ENCODE data around the gene PAPPA2.

PAPPA2 gene

DNA sequence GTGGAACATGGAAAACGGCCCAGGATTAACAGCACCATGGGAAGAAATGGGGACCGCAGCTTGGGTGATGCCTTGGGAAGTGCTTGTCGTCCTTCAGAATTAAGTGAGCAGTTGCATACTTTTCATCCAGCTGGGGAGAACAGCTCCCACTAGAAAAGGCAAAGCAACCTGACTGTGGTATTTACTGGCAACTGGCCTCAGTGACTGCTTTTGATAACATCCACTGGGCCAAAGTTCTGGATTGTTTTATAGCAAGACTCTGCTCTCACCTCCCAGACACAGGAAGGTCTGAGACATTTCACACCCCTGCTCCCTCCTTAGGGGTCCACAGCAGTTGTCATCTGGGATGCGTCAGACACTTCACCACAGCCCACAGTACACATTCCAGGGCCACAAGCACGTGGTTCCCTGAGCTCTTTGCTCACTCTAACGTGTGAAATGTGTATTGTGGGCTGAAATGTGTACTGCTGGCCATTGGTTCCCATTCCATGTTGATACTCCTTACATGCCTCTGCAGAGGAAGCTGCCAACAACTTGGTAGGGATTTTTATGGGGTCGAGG lies 6.6 kb downstream of the PAPPA2 start:
- DNase-seq (ENCODE audit: extremely low read depth, low read depth) = no peak
- TF ChIP-seq, protein P1, sequence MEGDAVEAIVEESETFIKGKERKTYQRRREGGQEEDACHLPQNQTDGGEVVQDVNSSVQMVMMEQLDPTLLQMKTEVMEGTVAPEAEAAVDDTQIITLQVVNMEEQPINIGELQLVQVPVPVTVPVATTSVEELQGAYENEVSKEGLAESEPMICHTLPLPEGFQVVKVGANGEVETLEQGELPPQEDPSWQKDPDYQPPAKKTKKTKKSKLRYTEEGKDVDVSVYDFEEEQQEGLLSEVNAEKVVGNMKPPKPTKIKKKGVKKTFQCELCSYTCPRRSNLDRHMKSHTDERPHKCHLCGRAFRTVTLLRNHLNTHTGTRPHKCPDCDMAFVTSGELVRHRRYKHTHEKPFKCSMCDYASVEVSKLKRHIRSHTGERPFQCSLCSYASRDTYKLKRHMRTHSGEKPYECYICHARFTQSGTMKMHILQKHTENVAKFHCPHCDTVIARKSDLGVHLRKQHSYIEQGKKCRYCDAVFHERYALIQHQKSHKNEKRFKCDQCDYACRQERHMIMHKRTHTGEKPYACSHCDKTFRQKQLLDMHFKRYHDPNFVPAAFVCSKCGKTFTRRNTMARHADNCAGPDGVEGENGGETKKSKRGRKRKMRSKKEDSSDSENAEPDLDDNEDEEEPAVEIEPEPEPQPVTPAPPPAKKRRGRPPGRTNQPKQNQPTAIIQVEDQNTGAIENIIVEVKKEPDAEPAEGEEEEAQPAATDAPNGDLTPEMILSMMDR (IDR thresholded peaks at IDR 0.05; ENCODE audit: low read depth, low read length) = no peak

DNA sequence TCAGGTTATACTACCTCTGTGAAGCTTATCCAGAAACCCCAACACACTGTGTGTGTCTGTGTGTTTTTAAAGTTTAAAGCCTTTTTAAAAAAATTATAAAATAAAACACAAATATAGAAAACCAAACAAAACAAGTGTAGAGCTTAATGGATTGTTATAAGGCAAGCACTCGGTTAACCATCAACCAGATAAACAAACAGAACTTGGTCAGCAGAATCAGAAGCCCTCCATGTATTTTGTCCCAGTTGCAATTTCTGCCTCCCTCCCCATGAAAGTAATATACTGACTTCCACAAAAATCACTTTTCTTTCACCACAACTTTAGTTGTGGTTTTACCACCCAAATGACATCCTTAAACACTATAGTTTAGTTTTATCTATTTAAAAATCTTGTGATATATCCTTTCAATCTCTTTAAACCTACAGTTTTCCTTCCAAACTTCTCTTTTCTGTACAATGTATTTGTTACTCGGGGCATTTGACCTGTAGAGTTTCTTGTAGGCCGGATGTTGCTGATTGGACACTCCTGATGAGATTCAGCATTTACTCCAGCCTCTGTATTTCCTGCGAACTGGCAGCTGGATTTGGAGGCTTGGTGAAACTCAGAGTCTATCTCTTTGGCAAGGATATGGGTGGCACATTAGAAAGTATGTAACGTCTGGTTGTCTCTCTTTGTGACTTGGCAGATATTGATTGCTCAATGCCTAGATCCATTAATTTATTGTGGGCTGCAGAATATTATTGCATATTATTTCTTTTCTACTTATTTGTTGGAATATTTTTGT lies 8.6 kb downstream of the PAPPA2 start:
- no peak for DNase-seq (ENCODE audit: extremely low read depth, low read depth)
- TF ChIP-seq, protein P1 (IDR thresholded peaks at IDR 0.05; ENCODE audit: low read depth, low read length) = no peak

DNA sequence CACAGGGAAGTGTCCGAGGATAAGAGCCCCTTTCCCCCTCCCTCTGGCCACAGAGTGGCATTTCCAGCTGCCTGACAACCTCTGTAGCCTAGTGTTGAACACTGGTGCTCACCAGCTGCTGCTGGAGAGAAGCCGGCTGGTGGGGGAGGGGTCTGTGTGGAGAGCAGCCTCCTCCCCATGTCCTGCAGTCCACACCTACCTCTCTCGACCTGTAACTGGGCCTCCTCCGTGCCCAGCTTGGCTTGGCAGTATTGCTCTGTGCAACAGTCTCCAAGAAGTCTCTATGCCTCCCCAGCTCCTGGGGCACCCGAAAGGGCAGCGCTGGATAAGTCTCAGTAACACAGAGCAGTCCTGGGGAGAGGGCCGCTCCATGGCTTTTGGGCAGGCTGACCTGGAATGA lies 17.0 kb downstream of the PAPPA2 start:
- TF ChIP-seq, protein P1 (IDR thresholded peaks at IDR 0.05; ENCODE audit: low read depth, low read length) = no peak
- no peak for DNase-seq (ENCODE audit: extremely low read depth, low read depth)

DNA sequence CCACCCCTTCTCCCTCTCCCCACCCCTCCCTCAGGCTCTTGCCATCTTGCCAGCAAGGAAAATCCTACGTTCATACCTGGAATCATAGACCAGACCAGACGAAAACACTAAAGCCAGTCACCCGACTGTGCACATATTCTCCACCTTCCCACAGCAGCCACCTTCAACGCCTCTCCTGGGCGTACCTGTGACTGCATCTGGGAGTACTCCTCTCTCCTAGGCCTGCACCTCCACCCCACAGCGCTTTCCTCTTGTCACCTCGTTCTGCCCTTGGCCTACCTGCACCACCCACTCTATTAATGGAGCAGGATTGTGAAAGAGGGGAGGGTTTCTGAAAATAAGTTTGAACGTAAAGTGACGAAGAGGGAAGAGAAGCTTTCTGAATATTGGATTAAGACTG lies 17.8 kb downstream of the PAPPA2 start:
- TF ChIP-seq, protein P1 (IDR thresholded peaks at IDR 0.05; ENCODE audit: low read depth, low read length) = no peak

DNA sequence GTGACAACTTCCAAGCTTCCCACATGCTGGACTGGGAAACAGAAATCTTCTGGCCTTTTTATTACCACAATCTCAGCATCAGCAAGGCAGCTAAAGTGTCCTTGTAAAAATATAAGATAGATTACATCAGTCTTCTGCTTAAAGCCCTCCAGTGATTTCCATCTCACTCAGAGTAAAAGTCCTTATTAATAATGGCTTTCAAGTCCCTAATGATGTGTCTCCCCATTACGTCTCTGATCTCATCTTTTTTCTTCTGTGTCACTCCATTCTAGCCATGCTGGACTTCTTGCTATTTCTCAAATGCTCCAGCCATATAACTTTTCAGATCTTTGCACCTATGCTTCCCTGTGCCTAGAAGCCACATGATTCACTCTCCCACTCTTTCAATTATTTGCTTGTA lies 22.1 kb downstream of the PAPPA2 start:
- DNase-seq (ENCODE audit: extremely low read depth, low read depth) = no peak
- TF ChIP-seq, protein P1 (IDR thresholded peaks at IDR 0.05; ENCODE audit: low read depth, low read length) = no peak

More for the DNA sequence above, 17.8 kb downstream of the PAPPA2 start:
- no peak for DNase-seq (ENCODE audit: extremely low read depth, low read depth)

DNA sequence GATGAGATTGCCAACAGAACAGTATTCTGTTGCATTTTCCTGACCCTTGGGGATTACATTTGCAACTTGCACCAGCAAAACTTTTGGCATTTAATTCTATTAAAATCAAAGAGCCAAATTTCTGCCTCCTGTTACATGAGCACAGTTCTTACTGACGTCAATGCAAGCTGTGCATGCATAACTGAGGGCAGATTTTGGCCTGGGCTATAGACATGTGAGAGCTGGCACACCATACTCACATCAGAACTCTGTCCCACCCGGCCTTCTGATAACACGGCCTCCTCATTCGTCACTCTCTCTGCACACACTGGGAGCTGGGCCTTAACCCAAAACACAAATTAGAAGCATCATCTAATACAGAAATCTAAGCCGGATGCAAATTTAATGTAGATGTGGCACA lies 31.5 kb downstream of the PAPPA2 start:
- no peak for DNase-seq (ENCODE audit: extremely low read depth, low read depth)
- TF ChIP-seq, protein P1 (IDR thresholded peaks at IDR 0.05; ENCODE audit: low read depth, low read length) = no peak

DNA sequence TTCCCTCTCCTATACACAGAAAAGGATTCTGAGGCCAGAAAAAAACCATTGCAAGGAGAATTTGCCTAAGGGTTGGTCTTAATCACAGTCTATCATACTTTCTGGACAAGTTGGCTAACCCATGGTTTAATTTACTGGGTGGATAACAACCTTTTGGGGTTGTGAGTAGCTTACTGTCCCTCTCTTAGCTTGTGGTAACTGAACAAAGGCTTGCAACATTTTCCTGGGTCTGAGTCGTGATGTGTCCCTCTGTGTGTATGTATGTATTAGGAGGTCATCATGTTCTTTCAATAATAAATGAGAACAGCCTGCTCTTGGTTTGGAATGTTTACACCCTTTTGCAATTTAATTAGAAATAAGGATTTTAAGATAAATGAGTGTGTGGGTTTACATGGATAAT lies 36.7 kb downstream of the PAPPA2 start:
- TF ChIP-seq, protein P1 (IDR thresholded peaks at IDR 0.05; ENCODE audit: low read depth, low read length) = no peak
- DNase-seq (ENCODE audit: extremely low read depth, low read depth) = no peak

All from AG09319 (cell line).